Endothelial cell of umbilical vein (primary cell): Measurements from ENCODE around the gene UBE2QL1. TPM values are rescaled to one million over a fixed set of nuclear protein-coding genes. Genes with fewer than 3 reads are reported as not detected.

ENCODE experiments used
- BruUV-seq: library from RNA; stranded (reverse); fragments of 400-500 nt; replicated peaks from 2 replicates; lab custom pipeline; 2021; lab: Mats Ljungman, UMichigan
- CTCF ChIA-PET: fragments of 300-600, 350-600 bp; sonication (Branson Sonifier 250); formaldehyde crosslinking; loops from one replicate; lab custom pipeline; 2021; ENCODE audit warnings: antibody characterized with exemption, inconsistent platforms; lab: Charles Lee
- POLR2A ChIA-PET: fragments of 300-600, 350-600 bp; sonication (Branson Sonifier 250); formaldehyde crosslinking; loops from one replicate; lab custom pipeline; 2021; ENCODE audit warnings: antibody characterized with exemption, inconsistent platforms; lab: Charles Lee
- DNase-seq: peaks from one replicate; pipeline ENCODE4 v3.0.0-alpha.2; 2011; ENCODE audit warnings: low read depth, low spot score
- FAIRE-seq: peaks from 2 replicates; lab custom pipeline; 2011; peaks lifted over from hg19 to GRCh38; lab: Jason Lieb, UNC
- H2AFZ ChIP-seq: 2 replicates; pipeline ENCODE4 v1.6.0; 2012; ENCODE audit warnings: low read depth, low read length, control low read depth, inconsistent platforms
- H3K27ac ChIP-seq: 2 replicates; pipeline ENCODE4 v1.5.1; 2011; ENCODE audit warnings: low read depth, mild to moderate bottlenecking, control low read depth, low read length, moderate library complexity; ENCODE audit not compliant: insufficient read depth
- H3K27me3 ChIP-seq, 2 experiments: 2 replicates each; pipeline versions ENCODE4 v1.6.0 to v1.6.1; 2011; ENCODE audit warnings: low read length in 2 of 2, mixed read lengths in 1 of 2; ENCODE audit not compliant: control insufficient read depth in 2 of 2, insufficient read depth in 2 of 2
- H3K36me3 ChIP-seq, 2 experiments: 2 replicates in 1 of 2; 3 replicates in 1 of 2; pipeline ENCODE4 v1.5.1; 2011; ENCODE audit warnings: low read length in 2 of 2, mild to moderate bottlenecking in 1 of 2, moderate library complexity in 1 of 2; ENCODE audit not compliant: control insufficient read depth in 2 of 2, insufficient read depth in 2 of 2; ENCODE audit errors: extremely low read depth in 1 of 2
- H3K4me1 ChIP-seq: 3 replicates; pipeline ENCODE4 v1.5.1; 2011; ENCODE audit warnings: mild to moderate bottlenecking, low read length; ENCODE audit not compliant: control insufficient read depth, insufficient read depth; ENCODE audit errors: extremely low read depth
- H3K4me2 ChIP-seq: 2 replicates; pipeline ENCODE4 v1.6.1; 2011; ENCODE audit warnings: low read length, control low read depth, mixed read lengths; ENCODE audit not compliant: insufficient read depth
- H3K4me3 ChIP-seq, 3 experiments: fragments of 200-600 bp in 1 of 3; sonication (generic), shearing (Covaris generic) in 1 of 3; replicated peaks in 1 of 3; 2 replicates each; pipeline ENCODE4 v1.5.1; 2011 to 2016; ENCODE audit warnings: control low read depth in 3 of 3, low read length in 3 of 3, mild to moderate bottlenecking in 2 of 3, inconsistent platforms in 1 of 3, low read depth in 1 of 3, moderate library complexity in 1 of 3; ENCODE audit not compliant: insufficient read depth in 1 of 3
- H3K79me2 ChIP-seq: 2 replicates; pipeline ENCODE4 v1.6.0; 2012; ENCODE audit warnings: low read length, inconsistent platforms; ENCODE audit not compliant: control insufficient read depth, insufficient read depth
- H3K9ac ChIP-seq: replicated peaks from 2 replicates; pipeline ENCODE3; 2011; ENCODE audit warnings: low read length, control low read depth; ENCODE audit not compliant: insufficient read depth; ENCODE audit errors: extremely low read depth
- H3K9me1 ChIP-seq: replicated peaks from 3 replicates; pipeline ENCODE4 v1.6.0; 2011; ENCODE audit warnings: mild to moderate bottlenecking, low read length; ENCODE audit not compliant: control insufficient read depth, insufficient read depth; ENCODE audit errors: extremely low read depth
- H3K9me3 ChIP-seq: replicated peaks from 2 replicates; pipeline ENCODE4 v1.5.1; 2012; ENCODE audit warnings: low read length, inconsistent platforms; ENCODE audit not compliant: control insufficient read depth, insufficient read depth
- H4K20me1 ChIP-seq: replicated peaks from 2 replicates; pipeline ENCODE3; 2011; ENCODE audit warnings: mild to moderate bottlenecking, low read length; ENCODE audit not compliant: control insufficient read depth, insufficient read depth; ENCODE audit errors: extremely low read depth
- EZH2 ChIP-seq: IDR thresholded peaks from 2 replicates; pipeline ENCODE4 v1.6.1; 2012; ENCODE audit warnings: borderline replicate concordance, low read depth, mild to moderate bottlenecking, moderate library complexity, low read length, inconsistent platforms; ENCODE audit not compliant: severe bottlenecking
- FOS ChIP-seq: IDR thresholded peaks from 2 replicates; pipeline ENCODE4 v1.6.1; 2011; ENCODE audit warnings: mild to moderate bottlenecking, low read length, moderate library complexity, borderline replicate concordance; ENCODE audit not compliant: insufficient read depth
- GATA2 ChIP-seq: IDR thresholded peaks from 2 replicates; pipeline ENCODE4 v1.7.0; 2011; ENCODE audit warnings: low read depth, mild to moderate bottlenecking, moderate library complexity, mixed read lengths, low read length; ENCODE audit not compliant: insufficient read length, insufficient read depth
- JUN ChIP-seq: IDR thresholded peaks from 2 replicates; pipeline ENCODE4 v1.6.1; 2011; ENCODE audit warnings: borderline replicate concordance, low read depth; ENCODE audit not compliant: insufficient read length, insufficient read depth
- MYC ChIP-seq: IDR thresholded peaks from one replicate; pipeline ENCODE4 v1.6.1; 2011; ENCODE audit warnings: mild to moderate bottlenecking, low read depth, low read length
- POLR2A ChIP-seq: IDR thresholded peaks from 2 replicates; pipeline ENCODE4 v1.6.1; 2012; ENCODE audit warnings: low read depth, mild to moderate bottlenecking, control low read depth, low read length
- POLR2AphosphoS5 ChIP-seq: IDR thresholded peaks from 2 replicates; pipeline ENCODE4 v1.6.1; 2012; ENCODE audit warnings: low read depth, mild to moderate bottlenecking, control low read depth, low read length, moderate library complexity; ENCODE audit not compliant: insufficient read depth
- dilution Hi-C: fragments of 300-500 bp; cut with MboI; formaldehyde crosslinking; loops from one replicate; pipeline ENCODE4 v1.15.0; 2019; ENCODE audit warnings: low sequenced_read_pairs; ENCODE audit not compliant: extremely low pct_ligation_motif_present
- intact Hi-C: fragments of 100-400 bp; cut with micrococcal nuclease; formaldehyde crosslinking; loops from one replicate; pipeline ENCODE4 v1.10.0; 2022
- polyA plus RNA-seq, 4 experiments: library from polyadenylated mRNA; depleted of rRNA in 3 of 4; stranded (reverse) in 3 of 4; unstranded in 1 of 4; fragments of >200 nt; gene quantifications; 2 replicates each; pipeline versions ENCODE4 v1.2.1 to v1.2.3, GENCODE V29; 2011 to 2012; ENCODE audit warnings: missing spikeins in 1 of 4
- total RNA-seq: library from RNA; stranded (reverse); gene quantifications from 2 replicates; pipeline ENCODE4 v1.2.3, GENCODE V29; 2021
- TF ChIP-seq, protein P1 (sequence below), 2 donors: IDR thresholded peaks; 1 replicate in 1 of 2; 2 replicates in 1 of 2; pipeline ENCODE4 v1.5.1; 2011; ENCODE audit warnings: low read length in 2 of 2, mild to moderate bottlenecking in 2 of 2, moderate library complexity in 2 of 2, control low read depth in 1 of 2, inconsistent platforms in 1 of 2, low read depth in 1 of 2; ENCODE audit not compliant: insufficient read depth in 1 of 2; ENCODE audit errors: extremely low read depth in 1 of 2
- TF ChIP-seq, protein P2 (sequence below): IDR thresholded peaks from 2 replicates; pipeline ENCODE4 v1.6.1; 2011; ENCODE audit not compliant: insufficient read depth, insufficient read length

Gene UBE2QL1
- total and polyA plus RNA-seq, 2 donors (not counting 3 experiments of a cell fraction or from before 2014, with no cell fraction given), result 0.04 to 0.15 TPM

DNA sequence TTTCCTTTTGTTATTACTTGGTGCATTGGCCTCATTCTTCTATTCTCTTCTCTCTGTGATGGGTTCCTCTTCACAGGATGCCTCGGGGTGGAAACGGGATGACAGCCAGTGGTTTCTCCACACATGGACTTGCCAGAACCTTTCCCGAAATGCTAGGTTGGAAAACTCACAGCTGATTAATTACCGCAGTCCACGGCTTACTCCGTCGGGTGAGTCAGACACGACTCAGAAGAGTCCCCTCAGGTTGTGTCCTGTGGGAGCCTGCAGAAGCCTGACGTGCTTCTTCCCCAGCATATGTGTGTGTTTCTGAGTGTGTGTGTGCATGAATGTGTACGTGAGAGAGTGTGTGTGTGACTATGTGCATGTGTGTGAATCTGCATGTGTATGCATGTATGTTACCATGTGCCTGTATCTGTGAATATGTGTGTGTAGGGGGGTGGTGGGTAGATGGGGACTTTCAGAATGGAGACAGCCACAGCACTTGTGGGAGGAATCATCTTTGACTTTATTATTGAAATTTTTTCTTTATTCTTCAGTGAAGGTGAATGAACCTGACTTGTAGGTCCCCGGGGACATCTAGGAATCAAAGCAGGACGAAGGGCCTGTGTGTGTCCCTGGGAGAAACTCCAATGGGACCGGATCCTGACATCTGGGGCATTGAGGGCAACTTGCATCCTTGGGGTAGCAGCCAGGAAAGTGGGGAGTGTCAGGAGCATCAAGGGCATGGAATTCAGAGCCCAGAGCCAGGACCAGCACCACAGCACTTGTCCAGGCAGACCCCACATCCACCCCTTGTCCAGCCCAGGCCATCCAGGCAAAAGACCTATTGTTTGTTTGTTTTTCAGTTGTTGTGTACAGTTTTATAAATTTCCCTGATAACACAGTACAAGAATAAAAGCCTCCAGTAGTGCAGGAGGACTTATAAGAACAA, 48.4 kb upstream of the UBE2QL1 start:
- dilution Hi-C loops (no loop called here), intact Hi-C loops (no loop called here)
- ChIA-PET CTCF (no interaction called here), POLR2A (no interaction called here)
- H3K27me3 ChIP-seq, result no peaks in the 10 kb centered on the region
- no peak overlapping the region for H3K9ac ChIP-seq
- no peak overlapping the region for H2AFZ ChIP-seq
- no peak for DNase-seq
- no peaks in the 10 kb centered on the region for H3K79me2 ChIP-seq
- H3K4me2 ChIP-seq, result no peak overlapping the region
- no peaks in the 10 kb centered on the region for H4K20me1 ChIP-seq
- TF ChIP-seq FOS (peak; percentile 49), POLR2AphosphoS5 (no peak)
- TF ChIP-seq, protein P1, sequence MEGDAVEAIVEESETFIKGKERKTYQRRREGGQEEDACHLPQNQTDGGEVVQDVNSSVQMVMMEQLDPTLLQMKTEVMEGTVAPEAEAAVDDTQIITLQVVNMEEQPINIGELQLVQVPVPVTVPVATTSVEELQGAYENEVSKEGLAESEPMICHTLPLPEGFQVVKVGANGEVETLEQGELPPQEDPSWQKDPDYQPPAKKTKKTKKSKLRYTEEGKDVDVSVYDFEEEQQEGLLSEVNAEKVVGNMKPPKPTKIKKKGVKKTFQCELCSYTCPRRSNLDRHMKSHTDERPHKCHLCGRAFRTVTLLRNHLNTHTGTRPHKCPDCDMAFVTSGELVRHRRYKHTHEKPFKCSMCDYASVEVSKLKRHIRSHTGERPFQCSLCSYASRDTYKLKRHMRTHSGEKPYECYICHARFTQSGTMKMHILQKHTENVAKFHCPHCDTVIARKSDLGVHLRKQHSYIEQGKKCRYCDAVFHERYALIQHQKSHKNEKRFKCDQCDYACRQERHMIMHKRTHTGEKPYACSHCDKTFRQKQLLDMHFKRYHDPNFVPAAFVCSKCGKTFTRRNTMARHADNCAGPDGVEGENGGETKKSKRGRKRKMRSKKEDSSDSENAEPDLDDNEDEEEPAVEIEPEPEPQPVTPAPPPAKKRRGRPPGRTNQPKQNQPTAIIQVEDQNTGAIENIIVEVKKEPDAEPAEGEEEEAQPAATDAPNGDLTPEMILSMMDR (IDR thresholded peaks at IDR 0.05; ENCODE audit: extremely low read depth in 1 of 2, insufficient read depth in 1 of 2, low read depth in 1 of 2, low read length in 2 of 2), result no peak
- no peaks in the 10 kb centered on the region for H3K4me1 ChIP-seq
- H3K27ac ChIP-seq, result no peak overlapping the region
- no TSS peak for BruUV-seq
- H3K4me3 ChIP-seq, result no peak overlapping the region
- no peaks in the 10 kb centered on the region for H3K36me3 ChIP-seq
- no peaks in the 10 kb centered on the region for H3K9me1 ChIP-seq
- FAIRE-seq, result no peak
- no peaks in the 10 kb centered on the region for H3K9me3 ChIP-seq

DNA sequence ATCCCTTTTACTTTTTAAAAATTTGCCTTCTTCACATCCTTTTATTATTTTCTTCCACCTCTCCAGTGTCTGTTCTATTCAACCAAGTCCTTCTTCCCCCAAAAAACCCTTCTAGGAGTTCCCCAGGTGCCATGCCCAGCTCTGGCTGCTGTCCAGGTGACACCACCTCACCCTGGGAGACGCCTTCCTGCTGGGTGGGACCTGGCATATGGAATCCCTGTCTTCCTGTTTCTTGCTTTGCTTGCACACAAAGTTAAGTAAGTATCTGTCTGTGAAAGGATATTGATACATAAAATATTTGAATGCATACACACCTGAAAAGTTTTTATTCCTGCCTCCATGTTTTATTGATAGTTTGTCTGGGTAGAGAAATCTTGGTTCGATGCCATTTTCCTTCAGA, 47.2 kb upstream of the UBE2QL1 start:
- intact Hi-C loops, result no loop called here
- H3K27me3 ChIP-seq, result no peaks in the 10 kb centered on the region
- no peak overlapping the region for H2AFZ ChIP-seq
- H3K9me3 ChIP-seq, result no peaks in the 10 kb centered on the region
- no TSS peak for BruUV-seq
- no peaks in the 10 kb centered on the region for H3K4me1 ChIP-seq
- dilution Hi-C loops, result no loop called here
- H3K27ac ChIP-seq, result no peak overlapping the region
- CTCF ChIA-PET, result no interaction called here
- no peak overlapping the region for H3K9ac ChIP-seq
- H3K4me2 ChIP-seq, result no peak overlapping the region
- H3K79me2 ChIP-seq, result no peaks in the 10 kb centered on the region
- no peaks in the 10 kb centered on the region for H4K20me1 ChIP-seq
- H3K9me1 ChIP-seq, result no peaks in the 10 kb centered on the region
- no peaks in the 10 kb centered on the region for H3K36me3 ChIP-seq
- FAIRE-seq, result no peak
- no peak for DNase-seq
- POLR2A ChIA-PET, result no interaction called here
- no peak for TF ChIP-seq POLR2AphosphoS5
- no peak for TF ChIP-seq GATA2
- TF ChIP-seq MYC, result no peak
- no peak for TF ChIP-seq EZH2
- TF ChIP-seq, protein P1 (IDR thresholded peaks at IDR 0.05; ENCODE audit: extremely low read depth in 1 of 2, insufficient read depth in 1 of 2, low read depth in 1 of 2, low read length in 2 of 2), result no peak
- no peak for TF ChIP-seq FOS
- TF ChIP-seq POLR2A, result no peak
- TF ChIP-seq, protein P2, sequence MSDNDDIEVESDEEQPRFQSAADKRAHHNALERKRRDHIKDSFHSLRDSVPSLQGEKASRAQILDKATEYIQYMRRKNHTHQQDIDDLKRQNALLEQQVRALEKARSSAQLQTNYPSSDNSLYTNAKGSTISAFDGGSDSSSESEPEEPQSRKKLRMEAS, result no peak
- no peak for TF ChIP-seq JUN
- H3K4me3 ChIP-seq, result no peak overlapping the region
